CD14-positive monocyte (primary cell): Measurements from ENCODE around the gene PTBP2. TPM values are rescaled to one million over a fixed set of nuclear protein-coding genes. Genes with fewer than 3 reads are reported as not detected.

ENCODE experiments used
- DNase-seq, 3 donors: peaks; one replicate each; pipeline ENCODE4 v3.0.0-alpha.2; 2011 to 2022
- H2AFZ ChIP-seq: 2 replicates; pipeline ENCODE4 v1.6.0; 2012; ENCODE audit warnings: mild to moderate bottlenecking, low read depth, low read length, inconsistent platforms; ENCODE audit not compliant: insufficient read depth, poor library complexity, severe bottlenecking
- H3K27ac ChIP-seq, 2 donors: 1 replicate in 1 of 2; 2 replicates in 1 of 2; pipeline ENCODE4 v1.5.1; 2012 to 2013; ENCODE audit warnings: low read length in 2 of 2, control low read depth in 1 of 2, inconsistent platforms in 1 of 2, low read depth in 1 of 2, mild to moderate bottlenecking in 1 of 2
- H3K27me3 ChIP-seq, 2 donors: one replicate each; pipeline versions ENCODE4 v1.6.0 to v1.6.1; 2011 to 2013; ENCODE audit warnings: low read length in 2 of 2; ENCODE audit not compliant: control insufficient read depth in 2 of 2, insufficient read depth in 2 of 2
- H3K36me3 ChIP-seq, 2 donors: replicated peaks in 1 of 2; 1 replicate in 1 of 2; 2 replicates in 1 of 2; pipeline versions ENCODE4 v1.5.1 to v1.6.1; 2012 to 2013; ENCODE audit warnings: low read length in 2 of 2, control low read depth in 1 of 2, inconsistent platforms in 1 of 2, mild to moderate bottlenecking in 1 of 2; ENCODE audit not compliant: insufficient read depth in 2 of 2, control insufficient read depth in 1 of 2
- H3K4me1 ChIP-seq, 2 donors: 1 replicate in 1 of 2; 2 replicates in 1 of 2; pipeline versions ENCODE4 v1.5.1 to v1.6.1; 2012 to 2013; ENCODE audit warnings: low read length in 2 of 2, control low read depth in 1 of 2, inconsistent platforms in 1 of 2, mild to moderate bottlenecking in 1 of 2, moderate library complexity in 1 of 2; ENCODE audit not compliant: insufficient read depth in 2 of 2, control insufficient read depth in 1 of 2
- H3K4me2 ChIP-seq: replicated peaks from 2 replicates; pipeline ENCODE3; 2012; ENCODE audit warnings: low read length, moderate library complexity, mild to moderate bottlenecking; ENCODE audit not compliant: poor library complexity, severe bottlenecking; ENCODE audit errors: extremely low read depth
- H3K4me3 ChIP-seq, 3 experiments: fragments of 200-600 bp in 1 of 3; sonication (generic) in 1 of 3; replicated peaks in 1 of 3; 1 replicate in 2 of 3; 2 replicates in 1 of 3; pipeline ENCODE4 v1.5.1; 2011 to 2013; ENCODE audit warnings: low read length in 3 of 3, mild to moderate bottlenecking in 3 of 3, control low read depth in 2 of 3, low read depth in 2 of 3, inconsistent platforms in 1 of 3, moderate library complexity in 1 of 3
- H3K79me2 ChIP-seq: 2 replicates; pipeline ENCODE4 v1.6.0; 2012; ENCODE audit warnings: mild to moderate bottlenecking, control low read depth, inconsistent platforms, low read length, moderate library complexity; ENCODE audit not compliant: insufficient read depth
- H3K9ac ChIP-seq: 2 replicates; pipeline ENCODE4 v1.6.0; 2017; ENCODE audit warnings: low read length, mild to moderate bottlenecking; ENCODE audit not compliant: insufficient read depth, poor library complexity, severe bottlenecking
- H3K9me3 ChIP-seq, 2 donors: replicated peaks in 1 of 2; 1 replicate in 1 of 2; 2 replicates in 1 of 2; pipeline versions ENCODE4 v1.5.1 to v1.6.1; 2012 to 2013; ENCODE audit warnings: low read length in 2 of 2, control low read depth in 1 of 2; ENCODE audit not compliant: control insufficient read depth in 1 of 2, insufficient read depth in 1 of 2
- H4K20me1 ChIP-seq: 2 replicates; pipeline ENCODE4 v1.6.0; 2012; ENCODE audit warnings: mild to moderate bottlenecking, low read length, control low read depth, moderate library complexity; ENCODE audit not compliant: insufficient read depth
- H3K27ac Mint-ChIP-seq, 7 donors: one replicate each; pipeline ENCODE4 v1.8.0; 2020; ENCODE audit warnings: mild to moderate bottlenecking in 7 of 7, mixed read lengths in 7 of 7, moderate library complexity in 6 of 7, inconsistent platforms in 2 of 7
- H3K27me3 Mint-ChIP-seq, 3 donors: one replicate each; pipeline ENCODE4 v1.8.0; 2021 to 2022; ENCODE audit warnings: low read depth in 3 of 3, mild to moderate bottlenecking in 3 of 3, mixed read lengths in 3 of 3, moderate library complexity in 3 of 3, inconsistent platforms in 1 of 3
- H3K36me3 Mint-ChIP-seq, 2 donors: one replicate each; pipeline ENCODE4 v1.8.0; 2020; ENCODE audit warnings: mixed read lengths in 2 of 2, inconsistent platforms in 1 of 2, mild to moderate bottlenecking in 1 of 2
- H3K4me1 Mint-ChIP-seq: one replicate; pipeline ENCODE4 v1.8.0; 2020; ENCODE audit warnings: mild to moderate bottlenecking, mixed read lengths
- H3K4me3 Mint-ChIP-seq, 2 donors: one replicate each; pipeline ENCODE4 v1.8.0; 2020; ENCODE audit warnings: mild to moderate bottlenecking in 2 of 2, mixed read lengths in 2 of 2, moderate library complexity in 1 of 2
- H3K9me3 Mint-ChIP-seq, 7 donors: one replicate each; pipeline ENCODE4 v1.8.0; 2020 to 2022; ENCODE audit warnings: mixed read lengths in 7 of 7, mild to moderate bottlenecking in 6 of 7, moderate library complexity in 6 of 7, inconsistent platforms in 2 of 7
- WGBS: methylation state at CpG from one replicate; pipeline ENCODE4 v1.1.5; 2013; ENCODE audit warnings: missing lambda C conversion rate; ENCODE audit not compliant: insufficient coverage; 5-methylcytosine and 5-hydroxymethylcytosine counted together
- intact Hi-C, 2 donors: fragments of 100-400 bp; cut with micrococcal nuclease; formaldehyde crosslinking; loops; one replicate each; pipeline versions ENCODE4 v1.15.0 to v1.15.1; 2023
- polyA plus RNA-seq, 3 donors: library from polyadenylated mRNA; depleted of rRNA in 1 of 3; unstranded in 2 of 3; stranded (reverse) in 1 of 3; fragments of 300-500 nt in 2 of 3; fragments of >200 nt in 1 of 3; fragmentation: Illumina TruSeq in 2 of 3; gene quantifications; 1 replicate in 2 of 3; 2 replicates in 1 of 3; pipeline ENCODE4 v1.2.3, GENCODE V29; 2012 to 2021
- TF ChIP-seq, protein P1 (sequence below): fragments of 200-600 bp; IDR thresholded peaks from one replicate; pipeline ENCODE4 v1.8.0; 2022; ENCODE audit warnings: antibody characterized with exemption, mild to moderate bottlenecking

Gene PTBP2
- polyA plus RNA-seq, 3 donors, result 0.52 to 18.2 (median 1.2) TPM

DNA sequence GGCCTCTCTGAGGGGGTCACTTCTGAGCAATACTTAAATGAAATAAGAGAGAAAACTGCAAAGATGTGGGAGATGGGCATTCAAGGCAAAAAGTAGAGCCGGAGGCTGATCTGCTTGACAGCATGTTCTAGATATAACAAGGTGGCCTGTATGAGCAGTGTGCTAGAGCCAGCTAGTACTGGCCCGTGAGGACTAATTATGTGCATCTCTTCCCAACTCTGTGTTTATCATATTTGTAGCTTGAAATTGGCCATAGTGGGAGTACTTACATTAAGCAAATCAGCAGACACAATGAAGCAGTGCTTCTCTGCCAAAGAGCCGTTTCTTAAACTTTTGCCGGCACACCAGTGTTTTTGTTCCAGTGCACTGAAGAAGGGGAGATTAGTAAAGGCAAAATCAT lies 13.1 kb upstream of the PTBP2 start:
- H3K4me1 ChIP-seq, result peaks cover 6 to 9% of the 10 kb centered on the region in 2 donors
- WGBS, result 100% methylated on average over 1 of the region's 4 CpGs
- no peaks in the 10 kb centered on the region for H3K27me3 ChIP-seq
- H3K9me3 ChIP-seq, result no peaks in the 10 kb centered on the region
- intact Hi-C loops, result no loop called here
- no peak overlapping the region for H2AFZ ChIP-seq
- TF ChIP-seq, protein P1, sequence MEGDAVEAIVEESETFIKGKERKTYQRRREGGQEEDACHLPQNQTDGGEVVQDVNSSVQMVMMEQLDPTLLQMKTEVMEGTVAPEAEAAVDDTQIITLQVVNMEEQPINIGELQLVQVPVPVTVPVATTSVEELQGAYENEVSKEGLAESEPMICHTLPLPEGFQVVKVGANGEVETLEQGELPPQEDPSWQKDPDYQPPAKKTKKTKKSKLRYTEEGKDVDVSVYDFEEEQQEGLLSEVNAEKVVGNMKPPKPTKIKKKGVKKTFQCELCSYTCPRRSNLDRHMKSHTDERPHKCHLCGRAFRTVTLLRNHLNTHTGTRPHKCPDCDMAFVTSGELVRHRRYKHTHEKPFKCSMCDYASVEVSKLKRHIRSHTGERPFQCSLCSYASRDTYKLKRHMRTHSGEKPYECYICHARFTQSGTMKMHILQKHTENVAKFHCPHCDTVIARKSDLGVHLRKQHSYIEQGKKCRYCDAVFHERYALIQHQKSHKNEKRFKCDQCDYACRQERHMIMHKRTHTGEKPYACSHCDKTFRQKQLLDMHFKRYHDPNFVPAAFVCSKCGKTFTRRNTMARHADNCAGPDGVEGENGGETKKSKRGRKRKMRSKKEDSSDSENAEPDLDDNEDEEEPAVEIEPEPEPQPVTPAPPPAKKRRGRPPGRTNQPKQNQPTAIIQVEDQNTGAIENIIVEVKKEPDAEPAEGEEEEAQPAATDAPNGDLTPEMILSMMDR, result no peak
- H3K36me3 ChIP-seq, result no peaks in the 10 kb centered on the region
- H3K9ac ChIP-seq, result no peak overlapping the region
- Mint-ChIP-seq H3K4me3 (no peak overlapping the region), H3K9me3 (peaks cover 0 to 1% (median 0%) of the 10 kb centered on the region in 7 donors), H3K27ac (no peak overlapping the region), H3K27me3 (peaks cover 0 to 1% (median 0%) of the 10 kb centered on the region in 3 donors), H3K36me3 (no peaks in the 10 kb centered on the region), H3K4me1 (peaks cover 11% of the 10 kb centered on the region)
- no peak for DNase-seq
- H4K20me1 ChIP-seq, result no peaks in the 10 kb centered on the region
- H3K79me2 ChIP-seq, result no peaks in the 10 kb centered on the region
- H3K4me3 ChIP-seq, result no peak overlapping the region
- no peak overlapping the region for H3K27ac ChIP-seq
- H3K4me2 ChIP-seq, result no peak overlapping the region

DNA sequence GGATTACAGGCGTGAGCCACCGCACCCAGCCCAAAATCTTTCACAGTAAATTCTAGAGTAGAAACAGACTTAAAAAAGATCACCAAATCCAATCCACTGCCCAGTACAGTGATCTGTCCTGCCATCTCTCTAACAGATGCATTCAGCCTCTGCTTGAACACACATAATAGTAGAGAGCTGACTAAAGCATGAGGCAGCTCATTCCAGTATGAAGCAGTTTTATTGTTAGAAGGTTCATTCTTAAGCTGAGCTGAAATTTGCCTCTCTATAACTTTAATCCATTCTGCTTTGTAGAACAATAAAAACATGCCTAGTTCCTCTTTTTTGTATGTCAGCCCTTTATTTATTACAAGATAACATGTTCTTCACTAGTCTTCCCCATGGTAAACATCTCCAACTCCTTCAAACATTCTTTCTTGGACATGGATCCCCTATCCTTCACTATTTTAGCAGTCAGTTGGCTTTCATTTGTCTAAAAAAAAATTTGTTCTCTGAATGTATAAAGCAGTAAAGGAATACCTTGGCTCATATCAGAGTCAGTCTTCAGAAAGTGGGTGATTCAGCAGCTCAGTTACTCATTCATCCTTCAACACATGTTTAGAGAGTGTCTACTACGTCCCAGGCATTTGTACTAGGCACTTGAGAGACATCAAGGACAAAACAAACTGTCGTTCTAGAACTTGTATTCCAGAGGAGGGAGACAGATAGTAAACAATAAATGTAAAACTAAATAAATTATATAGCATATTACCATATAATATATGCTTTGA lies 10.7 kb upstream of the PTBP2 start:
- Mint-ChIP-seq H3K27ac (no peak overlapping the region), H3K4me3 (no peak overlapping the region), H3K36me3 (no peaks in the 10 kb centered on the region), H3K9me3 (peaks cover 0 to 1% (median 0%) of the 10 kb centered on the region in 7 donors), H3K27me3 (peaks cover 0 to 3% (median 1%) of the 10 kb centered on the region in 3 donors), H3K4me1 (peaks cover 16% of the 10 kb centered on the region)
- Histone ChIP-seq H3K79me2 (no peaks in the 10 kb centered on the region), H3K4me2 (no peak overlapping the region), H2AFZ (peak overlapping the region; percentile 41), H3K9me3 (no peaks in the 10 kb centered on the region), H3K27ac (no peak overlapping the region), H3K9ac (no peak overlapping the region), H4K20me1 (no peaks in the 10 kb centered on the region), H3K36me3 (no peaks in the 10 kb centered on the region), H3K4me3 (no peak overlapping the region), H3K27me3 (no peaks in the 10 kb centered on the region), H3K4me1 (peaks cover 11 to 13% of the 10 kb centered on the region in 2 donors)
- DNase-seq, result no peak
- intact Hi-C loops, result no loop called here
- TF ChIP-seq, protein P1, result no peak
- 100% methylated on average over 2 of the region's 4 CpGs for WGBS
